Caco-2 (cell line): Measurements from ENCODE around the gene WNT5A. TPM values are rescaled to one million over a fixed set of nuclear protein-coding genes. Genes with fewer than 3 reads are reported as not detected.

Source experiments
- BruUV-seq: library from RNA; stranded (reverse); fragments of 400-500 nt; replicated peaks from 2 replicates; lab custom pipeline; 2021; lab: Mats Ljungman, UMichigan
- CTCF ChIA-PET: fragments of 300-600 bp; sonication (Branson Sonifier 250); formaldehyde crosslinking; loops from one replicate; lab custom pipeline; 2022; ENCODE audit warnings: antibody characterized with exemption; lab: Charles Lee
- POLR2A ChIA-PET: fragments of 300-600 bp; sonication (Branson Sonifier 250); formaldehyde crosslinking; loops from one replicate; lab custom pipeline; 2022; ENCODE audit warnings: antibody characterized with exemption; lab: Charles Lee
- DNase-seq, 2 experiments: peaks; one replicate each; pipeline versions ENCODE4 v3.0.0 to v3.0.0-alpha.2; 2020 to 2022
- H3K27me3 ChIP-seq: replicated peaks from 2 replicates; pipeline ENCODE4 v1.6.0; 2011; ENCODE audit warnings: low read length; ENCODE audit not compliant: control insufficient read depth, insufficient read depth
- H3K36me3 ChIP-seq: 2 replicates; pipeline ENCODE4 v1.5.1; 2011; ENCODE audit warnings: low read length; ENCODE audit not compliant: control insufficient read depth, insufficient read depth
- H3K4me1 ChIP-seq: fragments of 250-450 bp; sonication (Bioruptor Pico); 2 replicates; pipeline ENCODE4 v1.5.1; 2020; ENCODE audit warnings: mild to moderate bottlenecking
- H3K4me3 ChIP-seq: 2 replicates; pipeline ENCODE4 v1.5.1; 2011; ENCODE audit warnings: low read depth, mild to moderate bottlenecking, control low read depth, low read length
- H3K9me3 ChIP-seq: fragments of 250-450 bp; sonication (Bioruptor Pico); 2 replicates; pipeline ENCODE4 v1.5.1; 2020; ENCODE audit warnings: mild to moderate bottlenecking, moderate library complexity
- H3K27ac Mint-ChIP-seq: one replicate; pipeline ENCODE4 v1.8.0; 2022; ENCODE audit warnings: mixed read lengths; ENCODE audit not compliant: unreplicated experiment
- H3K27me3 Mint-ChIP-seq: one replicate; pipeline ENCODE4 v1.8.0; 2022; ENCODE audit warnings: mixed read lengths; ENCODE audit not compliant: insufficient read depth, unreplicated experiment
- H3K36me3 Mint-ChIP-seq: one replicate; pipeline ENCODE4 v1.8.0; 2022; ENCODE audit warnings: mild to moderate bottlenecking, mixed read lengths; ENCODE audit not compliant: insufficient read depth, unreplicated experiment
- H3K4me1 Mint-ChIP-seq: one replicate; pipeline ENCODE4 v1.8.0; 2022; ENCODE audit warnings: low read depth, mixed read lengths; ENCODE audit not compliant: unreplicated experiment
- H3K4me3 Mint-ChIP-seq: one replicate; pipeline ENCODE4 v1.8.0; 2022; ENCODE audit warnings: mild to moderate bottlenecking, moderate library complexity, mixed read lengths; ENCODE audit not compliant: unreplicated experiment
- H3K9me3 Mint-ChIP-seq: one replicate; pipeline ENCODE4 v1.8.0; 2022; ENCODE audit warnings: mixed read lengths; ENCODE audit not compliant: unreplicated experiment
- CTCF ChIP-seq, 2 experiments: fragments of 200-600 bp in 1 of 2; IDR thresholded peaks; 1 replicate in 1 of 2; 2 replicates in 1 of 2; pipeline versions ENCODE4 v1.5.1 to v1.8.0; 2011 to 2022; ENCODE audit warnings: antibody characterized with exemption in 1 of 2, control low read depth in 1 of 2, inconsistent platforms in 1 of 2, low read depth in 1 of 2, low read length in 1 of 2, mild to moderate bottlenecking in 1 of 2, moderate library complexity in 1 of 2; ENCODE audit not compliant: insufficient read depth in 1 of 2, severe bottlenecking in 1 of 2, unreplicated experiment in 1 of 2
- intact Hi-C: fragments of 100-400 bp; cut with micrococcal nuclease; formaldehyde crosslinking; loops from one replicate; pipeline ENCODE4 v1.10.0; 2022; ENCODE audit not compliant: unreplicated experiment
- total RNA-seq: library from RNA; stranded (reverse); gene quantifications from 2 replicates; pipeline ENCODE4 v1.2.3, GENCODE V29; 2022

WNT5A gene
- total RNA-seq, 1 experiment from 2014 or later: 8.8 TPM

GRCh38 chr3:55518451-55518850 is 31.3 kb upstream of the WNT5A start:
- Histone ChIP-seq H3K4me1 (0 out of 2 replicates have a peak, but pooled peaks cover 3% of the 10 kb centered on the region), H3K9me3 (no peaks in the 10 kb centered on the region), H3K36me3 (no peaks in the 10 kb centered on the region), H3K4me3 (no peak overlapping the region), H3K27me3 (no peaks in the 10 kb centered on the region)
- no TSS peak for BruUV-seq
- Mint-ChIP-seq H3K36me3 (no peaks in the 10 kb centered on the region), H3K4me3 (no peak overlapping the region), H3K9me3 (no peaks in the 10 kb centered on the region), H3K27ac (no peak overlapping the region), H3K27me3 (no peaks in the 10 kb centered on the region), H3K4me1 (no peaks in the 10 kb centered on the region)
- TF ChIP-seq CTCF (IDR thresholded peaks at IDR 0.05; ENCODE audit: insufficient read depth in 1 of 2, low read depth in 1 of 2, low read length in 1 of 2, severe bottlenecking in 1 of 2, unreplicated experiment in 1 of 2): no peak
- no peak for DNase-seq
- ChIA-PET CTCF (no interaction called here), POLR2A (no interaction called here)
- intact Hi-C loops: no loop called here

- Mint-ChIP-seq H3K9me3 (no peaks in the 10 kb centered on the region), H3K36me3 (no peaks in the 10 kb centered on the region), H3K27ac (no peak overlapping the region), H3K4me3 (no peak overlapping the region), H3K27me3 (no peaks in the 10 kb centered on the region), H3K4me1 (no peaks in the 10 kb centered on the region)
- no peak for DNase-seq
- POLR2A ChIA-PET: no interaction called here
- intact Hi-C loops: no loop called here
- Histone ChIP-seq H3K4me3 (no peak overlapping the region), H3K9me3 (no peaks in the 10 kb centered on the region), H3K4me1 (0 out of 2 replicates have a peak, but pooled peaks cover 3% of the 10 kb centered on the region), H3K36me3 (no peaks in the 10 kb centered on the region), H3K27me3 (no peaks in the 10 kb centered on the region)
- CTCF ChIA-PET: no interaction called here
- no TSS peak for BruUV-seq
- no peak for TF ChIP-seq CTCF (IDR thresholded peaks at IDR 0.05; ENCODE audit: insufficient read depth in 1 of 2, low read depth in 1 of 2, low read length in 1 of 2, severe bottlenecking in 1 of 2, unreplicated experiment in 1 of 2)
These were observed 29.4 kb upstream of the WNT5A start for GRCh38 chr3:55516392-55517030.

GRCh38 chr3:55515550-55516246 is 28.6 kb upstream of the WNT5A start:
- no TSS peak for BruUV-seq
- Mint-ChIP-seq H3K4me3 (no peak overlapping the region), H3K9me3 (no peaks in the 10 kb centered on the region), H3K4me1 (no peaks in the 10 kb centered on the region), H3K27ac (no peak overlapping the region), H3K36me3 (no peaks in the 10 kb centered on the region), H3K27me3 (no peaks in the 10 kb centered on the region)
- Histone ChIP-seq H3K4me3 (no peak overlapping the region), H3K27me3 (no peaks in the 10 kb centered on the region), H3K36me3 (no peaks in the 10 kb centered on the region), H3K4me1 (0 out of 2 replicates have a peak, but pooled peaks cover under 1% of the 10 kb centered on the region), H3K9me3 (no peaks in the 10 kb centered on the region)
- POLR2A ChIA-PET: no interaction called here
- TF ChIP-seq CTCF (IDR thresholded peaks at IDR 0.05; ENCODE audit: insufficient read depth in 1 of 2, low read depth in 1 of 2, low read length in 1 of 2, severe bottlenecking in 1 of 2, unreplicated experiment in 1 of 2): no peak
- DNase-seq: no peak
- intact Hi-C loops: no loop called here
- CTCF ChIA-PET: interaction anchor here (0.6 kb wide), 1 partner anchor 271 kb away, joined by 4 read pairs; no protein-coding TSS in a partner anchor
